Measurements from ENCODE around the gene UST.

DNA sequence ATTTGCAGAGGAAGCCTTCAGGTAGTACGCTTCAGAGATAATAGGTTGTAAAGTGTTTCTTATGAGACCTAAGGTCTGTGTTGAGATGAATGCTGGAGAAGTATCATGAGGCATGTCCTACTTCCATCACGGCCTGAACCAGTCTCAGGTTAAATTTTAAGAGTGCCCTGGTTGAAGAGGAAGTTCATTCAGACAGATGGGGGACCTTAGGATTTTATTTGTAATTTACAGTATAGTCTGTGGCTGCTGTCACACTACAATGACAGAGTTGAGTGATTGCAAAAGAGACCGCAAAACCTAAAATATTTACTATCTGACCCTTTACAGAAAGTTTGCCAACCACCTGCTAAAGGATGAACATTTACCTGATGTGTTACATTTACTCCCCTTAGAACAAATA, 70.9 kb downstream of the UST start:
- TF ChIP-seq, protein P1, sequence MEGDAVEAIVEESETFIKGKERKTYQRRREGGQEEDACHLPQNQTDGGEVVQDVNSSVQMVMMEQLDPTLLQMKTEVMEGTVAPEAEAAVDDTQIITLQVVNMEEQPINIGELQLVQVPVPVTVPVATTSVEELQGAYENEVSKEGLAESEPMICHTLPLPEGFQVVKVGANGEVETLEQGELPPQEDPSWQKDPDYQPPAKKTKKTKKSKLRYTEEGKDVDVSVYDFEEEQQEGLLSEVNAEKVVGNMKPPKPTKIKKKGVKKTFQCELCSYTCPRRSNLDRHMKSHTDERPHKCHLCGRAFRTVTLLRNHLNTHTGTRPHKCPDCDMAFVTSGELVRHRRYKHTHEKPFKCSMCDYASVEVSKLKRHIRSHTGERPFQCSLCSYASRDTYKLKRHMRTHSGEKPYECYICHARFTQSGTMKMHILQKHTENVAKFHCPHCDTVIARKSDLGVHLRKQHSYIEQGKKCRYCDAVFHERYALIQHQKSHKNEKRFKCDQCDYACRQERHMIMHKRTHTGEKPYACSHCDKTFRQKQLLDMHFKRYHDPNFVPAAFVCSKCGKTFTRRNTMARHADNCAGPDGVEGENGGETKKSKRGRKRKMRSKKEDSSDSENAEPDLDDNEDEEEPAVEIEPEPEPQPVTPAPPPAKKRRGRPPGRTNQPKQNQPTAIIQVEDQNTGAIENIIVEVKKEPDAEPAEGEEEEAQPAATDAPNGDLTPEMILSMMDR (conservative IDR thresholded peaks at IDR 0.05), result no peak
- no peak for TF ChIP-seq ZFX (IDR thresholded peaks at IDR 0.05)

Data from C4-2B (cell line).